ENCODE data around the gene DCAF7. TPM values are rescaled to one million over a fixed set of nuclear protein-coding genes. Genes with fewer than 3 reads are reported as not detected.

DCAF7 gene
- total and polyA plus RNA-seq, 5 donors from 2014 or later = 41.0 to 89.4 (median 68.2) TPM

DNA sequence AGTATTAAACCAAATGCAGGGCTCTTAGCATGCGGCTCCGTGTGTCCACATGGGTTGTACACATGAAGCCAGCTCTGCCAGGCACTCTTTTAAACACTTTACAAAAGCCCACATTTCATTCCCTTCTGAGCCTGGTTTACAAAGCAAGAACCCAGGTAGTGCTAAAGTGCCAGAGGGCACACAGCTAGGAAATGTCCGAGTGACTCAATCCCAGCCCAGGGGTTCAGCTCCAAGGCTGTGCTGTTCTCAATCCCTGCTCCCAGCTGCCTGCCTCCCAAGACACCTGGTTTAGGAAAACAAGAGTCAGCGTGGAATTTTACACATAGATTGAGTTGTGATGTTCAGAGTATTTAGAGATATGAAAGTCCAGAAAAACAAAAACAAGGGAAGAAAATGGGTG is 13.3 kb upstream of the DCAF7 start:
- H3K4me3 Mint-ChIP-seq = no peak overlapping the region

DNA sequence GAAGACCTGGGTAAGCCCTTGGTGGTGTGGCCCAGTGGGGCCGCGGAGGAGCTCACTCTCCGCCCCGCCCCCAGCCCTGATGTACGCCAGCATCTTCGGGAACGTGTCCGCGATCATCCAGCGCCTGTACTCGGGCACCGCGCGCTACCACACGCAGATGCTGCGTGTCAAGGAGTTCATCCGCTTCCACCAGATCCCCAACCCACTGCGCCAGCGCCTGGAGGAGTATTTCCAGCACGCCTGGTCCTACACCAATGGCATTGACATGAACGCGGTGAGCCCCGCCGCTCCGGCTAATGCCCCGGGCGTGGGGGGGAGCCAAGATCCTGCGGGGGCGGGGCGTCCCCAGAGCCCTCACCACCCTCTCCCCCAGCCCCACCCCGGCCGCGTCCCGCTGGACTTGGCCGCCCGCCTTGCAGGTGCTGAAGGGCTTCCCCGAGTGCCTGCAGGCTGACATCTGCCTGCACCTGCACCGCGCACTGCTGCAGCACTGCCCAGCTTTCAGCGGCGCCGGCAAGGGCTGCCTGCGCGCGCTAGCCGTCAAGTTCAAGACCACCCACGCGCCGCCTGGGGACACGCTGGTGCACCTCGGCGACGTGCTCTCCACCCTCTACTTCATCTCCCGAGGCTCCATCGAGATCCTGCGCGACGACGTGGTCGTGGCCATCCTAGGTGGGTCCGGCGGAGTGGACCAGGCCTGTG is 12.1 kb upstream of the DCAF7 start:
- no peaks in the 10 kb centered on the region for H3K36me3 ChIP-seq (ENCODE audit: control insufficient read depth, insufficient read depth, low read length)
- H3K27me3 ChIP-seq (ENCODE audit: control insufficient read depth, insufficient read depth, low read length) = no peaks in the 10 kb centered on the region
- Mint-ChIP-seq H3K9me3 (peaks cover 0 to 4% (median 0%) of the 10 kb centered on the region in 7 donors), H3K27me3 (peaks cover 26% of the 10 kb centered on the region), H3K4me1 (peaks cover 0 to 11% (median 0%) of the 10 kb centered on the region in 4 donors), H3K27ac (no peak overlapping the region), H3K36me3 (no peaks in the 10 kb centered on the region), H3K4me3 (peak overlapping the region in 1 of 4 donors; percentile 58)
- H3K4me1 ChIP-seq (ENCODE audit: control insufficient read depth, insufficient read depth, low read length, poor library complexity, severe bottlenecking) = peaks cover 6% of the 10 kb centered on the region
- DNase-seq = no peak
- no peak overlapping the region for H3K4me3 ChIP-seq (ENCODE audit: low read depth, low read length)
- peak in 1 of 2 donors; percentile 22 for ATAC-seq (ENCODE audit: low read depth in 2 of 2)
- H3K9me3 ChIP-seq (ENCODE audit: control insufficient read depth in 2 of 2, low read length in 2 of 2) = no peaks in the 10 kb centered on the region
- H3K27ac ChIP-seq (ENCODE audit: insufficient read depth, low read length, poor library complexity, severe bottlenecking) = no peak overlapping the region

More for the DNA sequence above, 13.3 kb upstream of the DCAF7 start:
- ATAC-seq (ENCODE audit: low read depth in 2 of 2) = no peak
- Mint-ChIP-seq H3K27ac (no peak overlapping the region), H3K36me3 (no peaks in the 10 kb centered on the region), H3K4me1 (peaks cover 0 to 11% (median 0%) of the 10 kb centered on the region in 4 donors), H3K27me3 (peaks cover 26% of the 10 kb centered on the region), H3K9me3 (peaks cover 0 to 4% (median 0%) of the 10 kb centered on the region in 7 donors)
- no peaks in the 10 kb centered on the region for H3K36me3 ChIP-seq (ENCODE audit: control insufficient read depth, insufficient read depth, low read length)
- no peak for DNase-seq
- H3K27me3 ChIP-seq (ENCODE audit: control insufficient read depth, insufficient read depth, low read length) = no peaks in the 10 kb centered on the region
- H3K4me1 ChIP-seq (ENCODE audit: control insufficient read depth, insufficient read depth, low read length, poor library complexity, severe bottlenecking) = peaks cover 6% of the 10 kb centered on the region
- no peak overlapping the region for H3K27ac ChIP-seq (ENCODE audit: insufficient read depth, low read length, poor library complexity, severe bottlenecking)
- no peak overlapping the region for H3K4me3 ChIP-seq (ENCODE audit: low read depth, low read length)
- no peaks in the 10 kb centered on the region for H3K9me3 ChIP-seq (ENCODE audit: control insufficient read depth in 2 of 2, low read length in 2 of 2)

- ATAC-seq (ENCODE audit: low read depth in 2 of 2) = no peak
- Histone ChIP-seq H3K9me3 (ENCODE audit: control insufficient read depth in 2 of 2, low read length in 2 of 2) (no peaks in the 10 kb centered on the region), H3K4me3 (ENCODE audit: low read depth, low read length) (no peak overlapping the region), H3K36me3 (ENCODE audit: control insufficient read depth, insufficient read depth, low read length) (no peaks in the 10 kb centered on the region), H3K4me1 (ENCODE audit: control insufficient read depth, insufficient read depth, low read length, poor library complexity, severe bottlenecking) (peaks cover 6% of the 10 kb centered on the region), H3K27me3 (ENCODE audit: control insufficient read depth, insufficient read depth, low read length) (no peaks in the 10 kb centered on the region), H3K27ac (ENCODE audit: insufficient read depth, low read length, poor library complexity, severe bottlenecking) (no peak overlapping the region)
- H3K9me3 Mint-ChIP-seq = peaks cover 0 to 4% (median 0%) of the 10 kb centered on the region in 7 donors
- no peaks in the 10 kb centered on the region for H3K36me3 Mint-ChIP-seq
- peaks cover 26% of the 10 kb centered on the region for H3K27me3 Mint-ChIP-seq
- H3K4me1 Mint-ChIP-seq = peaks cover 0 to 11% (median 0%) of the 10 kb centered on the region in 4 donors
- no peak for DNase-seq
- H3K27ac Mint-ChIP-seq = no peak overlapping the region
- H3K4me3 Mint-ChIP-seq = no peak overlapping the region
Observed at GRCh38 chr17:63538693-63539595, 11.3 kb upstream of the DCAF7 start.

DNA sequence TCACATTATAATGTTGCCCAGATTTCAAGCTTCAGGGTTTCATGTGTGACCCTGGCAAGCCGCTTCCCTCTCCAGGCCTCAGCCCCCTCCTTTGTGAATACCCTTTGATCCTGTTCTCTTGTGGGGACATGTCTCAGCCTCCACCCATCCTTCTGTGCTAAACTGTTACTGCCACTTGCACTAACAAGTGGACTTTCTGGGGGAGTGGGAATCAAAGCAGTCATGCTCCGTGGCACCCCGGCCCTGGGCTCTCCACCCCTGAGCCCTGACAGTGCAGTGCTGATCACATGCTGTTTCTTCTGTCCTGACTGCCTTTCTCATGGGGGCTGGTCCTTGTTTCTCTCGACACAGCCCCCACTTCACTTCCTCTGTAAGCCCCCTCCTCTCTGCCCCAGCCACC is 9.7 kb upstream of the DCAF7 start:
- peak overlapping the region in 1 of 4 donors; percentile 54 for H3K4me3 Mint-ChIP-seq
- H3K9me3 Mint-ChIP-seq = peaks cover 0 to 2% (median 0%) of the 10 kb centered on the region in 7 donors
- Histone ChIP-seq H3K4me1 (ENCODE audit: control insufficient read depth, insufficient read depth, low read length, poor library complexity, severe bottlenecking) (peaks cover 6% of the 10 kb centered on the region), H3K27ac (ENCODE audit: insufficient read depth, low read length, poor library complexity, severe bottlenecking) (no peak overlapping the region), H3K36me3 (ENCODE audit: control insufficient read depth, insufficient read depth, low read length) (no peaks in the 10 kb centered on the region), H3K9me3 (ENCODE audit: control insufficient read depth in 2 of 2, low read length in 2 of 2) (no peaks in the 10 kb centered on the region), H3K27me3 (ENCODE audit: control insufficient read depth, insufficient read depth, low read length) (no peaks in the 10 kb centered on the region), H3K4me3 (ENCODE audit: low read depth, low read length) (no peak overlapping the region)
- DNase-seq (no peak), ATAC-seq (ENCODE audit: low read depth in 2 of 2) (no peak)
- H3K4me1 Mint-ChIP-seq = peaks cover 0 to 11% (median 0%) of the 10 kb centered on the region in 4 donors
- no peaks in the 10 kb centered on the region for H3K36me3 Mint-ChIP-seq
- H3K27ac Mint-ChIP-seq = no peak overlapping the region
- peaks cover 26% of the 10 kb centered on the region for H3K27me3 Mint-ChIP-seq

GRCh38 chr17:63542218-63542545 is 8.1 kb upstream of the DCAF7 start:
- peaks cover 25% of the 10 kb centered on the region for H3K27me3 Mint-ChIP-seq
- no peak for DNase-seq
- no peaks in the 10 kb centered on the region for H3K36me3 Mint-ChIP-seq

GRCh38 chr17:63542942-63543821 is 7.1 kb upstream of the DCAF7 start:
- H3K27ac Mint-ChIP-seq = no peak overlapping the region
- Histone ChIP-seq H3K4me3 (ENCODE audit: low read depth, low read length) (no peak overlapping the region), H3K4me1 (ENCODE audit: control insufficient read depth, insufficient read depth, low read length, poor library complexity, severe bottlenecking) (peaks cover 4% of the 10 kb centered on the region), H3K9me3 (ENCODE audit: control insufficient read depth in 2 of 2, low read length in 2 of 2) (no peaks in the 10 kb centered on the region), H3K36me3 (ENCODE audit: control insufficient read depth, insufficient read depth, low read length) (no peaks in the 10 kb centered on the region), H3K27ac (ENCODE audit: insufficient read depth, low read length, poor library complexity, severe bottlenecking) (no peak overlapping the region), H3K27me3 (ENCODE audit: control insufficient read depth, insufficient read depth, low read length) (no peaks in the 10 kb centered on the region)
- H3K4me3 Mint-ChIP-seq = no peak overlapping the region
- no peaks in the 10 kb centered on the region for H3K36me3 Mint-ChIP-seq
- H3K9me3 Mint-ChIP-seq = peaks cover 0 to 2% (median 0%) of the 10 kb centered on the region in 7 donors
- DNase-seq = no peak
- ATAC-seq (ENCODE audit: low read depth in 2 of 2) = no peak
- peaks cover 0 to 10% (median 0%) of the 10 kb centered on the region in 4 donors for H3K4me1 Mint-ChIP-seq
- peaks cover 19% of the 10 kb centered on the region for H3K27me3 Mint-ChIP-seq

More at GRCh38 chr17:63542218-63542545, 8.1 kb upstream of the DCAF7 start:
- Histone ChIP-seq H3K27me3 (ENCODE audit: control insufficient read depth, insufficient read depth, low read length) (no peaks in the 10 kb centered on the region), H3K9me3 (ENCODE audit: control insufficient read depth in 2 of 2, low read length in 2 of 2) (no peaks in the 10 kb centered on the region), H3K36me3 (ENCODE audit: control insufficient read depth, insufficient read depth, low read length) (no peaks in the 10 kb centered on the region), H3K4me3 (ENCODE audit: low read depth, low read length) (no peak overlapping the region), H3K27ac (ENCODE audit: insufficient read depth, low read length, poor library complexity, severe bottlenecking) (no peak overlapping the region), H3K4me1 (ENCODE audit: control insufficient read depth, insufficient read depth, low read length, poor library complexity, severe bottlenecking) (peaks cover 6% of the 10 kb centered on the region)
- H3K4me3 Mint-ChIP-seq = no peak overlapping the region
- no peak for ATAC-seq (ENCODE audit: low read depth in 2 of 2)
- H3K4me1 Mint-ChIP-seq = peaks cover 0 to 11% (median 0%) of the 10 kb centered on the region in 4 donors
- H3K27ac Mint-ChIP-seq = no peak overlapping the region
- H3K9me3 Mint-ChIP-seq = peaks cover 0 to 2% (median 0%) of the 10 kb centered on the region in 7 donors

DNA sequence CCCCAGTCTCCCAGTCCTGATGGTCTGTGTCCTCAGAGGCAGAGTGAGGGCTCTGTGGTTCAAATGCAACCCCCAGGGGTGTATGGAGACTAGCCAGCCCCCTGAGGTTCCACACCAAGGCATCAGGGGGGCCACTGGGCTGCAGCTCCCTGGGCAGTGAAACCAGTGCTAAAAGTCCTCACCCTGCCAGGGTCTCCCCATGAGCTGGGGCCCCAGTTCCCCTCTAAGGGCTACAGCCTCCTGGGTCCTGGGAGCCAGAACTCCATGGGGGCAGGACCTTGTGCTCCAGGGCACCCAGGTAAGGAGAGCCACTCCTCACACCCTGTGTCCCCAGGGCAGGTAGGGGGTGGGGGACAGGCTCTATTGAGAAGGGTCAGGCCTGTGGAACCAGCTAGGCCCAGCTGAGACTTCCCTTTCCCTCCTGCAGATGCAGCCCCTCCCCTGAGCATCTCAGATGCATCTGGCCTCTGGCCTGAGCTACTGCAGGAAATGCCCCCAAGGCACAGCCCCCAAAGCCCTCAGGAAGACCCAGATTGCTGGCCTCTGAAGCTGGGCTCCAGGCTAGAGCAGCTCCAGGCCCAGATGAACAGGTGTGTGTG is 6.4 kb upstream of the DCAF7 start:
- Histone ChIP-seq H3K27ac (ENCODE audit: insufficient read depth, low read length, poor library complexity, severe bottlenecking) (no peak overlapping the region), H3K36me3 (ENCODE audit: control insufficient read depth, insufficient read depth, low read length) (no peaks in the 10 kb centered on the region), H3K27me3 (ENCODE audit: control insufficient read depth, insufficient read depth, low read length) (no peaks in the 10 kb centered on the region), H3K4me1 (ENCODE audit: control insufficient read depth, insufficient read depth, low read length, poor library complexity, severe bottlenecking) (peaks cover under 1% of the 10 kb centered on the region), H3K4me3 (ENCODE audit: low read depth, low read length) (no peak overlapping the region), H3K9me3 (ENCODE audit: control insufficient read depth in 2 of 2, low read length in 2 of 2) (no peaks in the 10 kb centered on the region)
- Mint-ChIP-seq H3K4me1 (peaks cover 0 to 8% (median 0%) of the 10 kb centered on the region in 4 donors), H3K4me3 (no peak overlapping the region), H3K27ac (no peak overlapping the region), H3K36me3 (no peaks in the 10 kb centered on the region), H3K27me3 (peaks cover 18% of the 10 kb centered on the region), H3K9me3 (peaks cover 0 to 2% (median 0%) of the 10 kb centered on the region in 7 donors)
- ATAC-seq (ENCODE audit: low read depth in 2 of 2) (no peak), DNase-seq (no peak)

Data from CD4-positive, CD25-positive, alpha-beta regulatory T cell (primary cell).